ENCODE results near the gene TIMP3. TPM values are rescaled to one million over a fixed set of nuclear protein-coding genes. Genes with fewer than 3 reads are reported as not detected.

The TIMP3 gene
- total RNA-seq, 1 experiment from 2014 or later = 0.87 TPM

GRCh38 chr22:32880061-32880460, 78.6 kb downstream of the TIMP3 start:
- Histone ChIP-seq H3K18ac (ENCODE audit: insufficient read length, low read depth, low read length) (no peak overlapping the region), H3K4me2 (ENCODE audit: insufficient read depth, insufficient read length, low read length) (no peak overlapping the region), H4K5ac (ENCODE audit: insufficient read length, low read depth, low read length) (no peak overlapping the region), H4K20me1 (ENCODE audit: control insufficient read depth, insufficient read depth, insufficient read length) (no peaks in the 10 kb centered on the region), H3K9ac (ENCODE audit: extremely low read depth, insufficient read length, low read length) (no peak overlapping the region), H3K9me3 (ENCODE audit: control insufficient read depth, low read depth, low read length) (no peaks in the 10 kb centered on the region), H3K56ac (ENCODE audit: insufficient read length, low read depth, low read length) (no peak overlapping the region), H3K79me1 (ENCODE audit: insufficient read depth, low read depth, low read length, poor library complexity, severe bottlenecking) (no peaks in the 10 kb centered on the region), H2BK120ac (ENCODE audit: low read depth, low read length, poor library complexity, severe bottlenecking) (no peak overlapping the region), H2AFZ (ENCODE audit: low read length) (no peak overlapping the region), H2BK5ac (ENCODE audit: insufficient read length, low read length) (no peak overlapping the region), H3K23me2 (ENCODE audit: insufficient read length, low read depth, low read length, poor library complexity, severe bottlenecking) (no peaks in the 10 kb centered on the region), H3K4ac (ENCODE audit: low read depth, low read length) (no peak overlapping the region), H2AK5ac (ENCODE audit: insufficient read length, low read length) (no peak overlapping the region), H3K4me1 (ENCODE audit: insufficient read depth, low read length) (no peaks in the 10 kb centered on the region), H3K27me3 (ENCODE audit: insufficient read depth, low read length) (no peaks in the 10 kb centered on the region), H3K27ac (ENCODE audit: insufficient read length, low read depth, low read length) (no peak overlapping the region), H4K91ac (ENCODE audit: insufficient read length, low read depth, low read length) (no peak overlapping the region), H2BK12ac (ENCODE audit: insufficient read length, low read depth, low read length) (no peak overlapping the region), H3T11ph (ENCODE audit: low read length) (no peak overlapping the region), H4K8ac (replicated peaks; ENCODE audit: insufficient read length, low read depth, low read length) (no peak overlapping the region), H2BK20ac (ENCODE audit: low read depth, low read length, poor library complexity, severe bottlenecking) (no peak overlapping the region), H3K79me2 (ENCODE audit: insufficient read depth, low read length) (no peaks in the 10 kb centered on the region), H2BK15ac (ENCODE audit: low read depth, low read length) (no peak overlapping the region), H3K23ac (ENCODE audit: insufficient read length, low read depth, low read length) (no peak overlapping the region), H3K14ac (ENCODE audit: insufficient read depth, low read length) (no peak overlapping the region)
- WGBS (ENCODE audit: extremely low coverage, insufficient read length, low lambda C conversion rate) = no CpG with 5 or more reads among the region's 2 CpGs
- H3K27ac Mint-ChIP-seq = no peak overlapping the region; a peak in 1 of 7 replicates
- H3K4me1 Mint-ChIP-seq = peaks cover 2 to 11% of the 10 kb centered on the region in 2 experiments; a peak in 3 of 4 replicates
- DNase-seq = no peak
- TF ChIP-seq, protein P1, sequence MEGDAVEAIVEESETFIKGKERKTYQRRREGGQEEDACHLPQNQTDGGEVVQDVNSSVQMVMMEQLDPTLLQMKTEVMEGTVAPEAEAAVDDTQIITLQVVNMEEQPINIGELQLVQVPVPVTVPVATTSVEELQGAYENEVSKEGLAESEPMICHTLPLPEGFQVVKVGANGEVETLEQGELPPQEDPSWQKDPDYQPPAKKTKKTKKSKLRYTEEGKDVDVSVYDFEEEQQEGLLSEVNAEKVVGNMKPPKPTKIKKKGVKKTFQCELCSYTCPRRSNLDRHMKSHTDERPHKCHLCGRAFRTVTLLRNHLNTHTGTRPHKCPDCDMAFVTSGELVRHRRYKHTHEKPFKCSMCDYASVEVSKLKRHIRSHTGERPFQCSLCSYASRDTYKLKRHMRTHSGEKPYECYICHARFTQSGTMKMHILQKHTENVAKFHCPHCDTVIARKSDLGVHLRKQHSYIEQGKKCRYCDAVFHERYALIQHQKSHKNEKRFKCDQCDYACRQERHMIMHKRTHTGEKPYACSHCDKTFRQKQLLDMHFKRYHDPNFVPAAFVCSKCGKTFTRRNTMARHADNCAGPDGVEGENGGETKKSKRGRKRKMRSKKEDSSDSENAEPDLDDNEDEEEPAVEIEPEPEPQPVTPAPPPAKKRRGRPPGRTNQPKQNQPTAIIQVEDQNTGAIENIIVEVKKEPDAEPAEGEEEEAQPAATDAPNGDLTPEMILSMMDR (conservative IDR thresholded peaks at IDR 0.05) = no peak
- H3K36me3 Mint-ChIP-seq (ENCODE audit: insufficient read depth in 1 of 3, low read depth in 3 of 3) = peaks cover 0 to 9% (median 5%) of the 10 kb centered on the region in 3 experiments; a peak in 4 of 7 replicates
- H3K4me3 Mint-ChIP-seq = no peak overlapping the region
- H3K27me3 Mint-ChIP-seq (ENCODE audit: low read depth) = no peaks in the 10 kb centered on the region
- H3K9me3 Mint-ChIP-seq = no peaks in the 10 kb centered on the region
